ENCODE data around the gene PDE4A. TPM values are rescaled to one million over a fixed set of nuclear protein-coding genes. Genes with fewer than 3 reads are reported as not detected.
A peak's percentile ranks its signal among the peaks of the same experiment; 100 is the strongest.
"Not testable (repeated sequence)": the region's sequence is repeated elsewhere in the genome, so short reads cannot be mapped to it uniquely, and the experiment has no call there.

The PDE4A gene
- polyA plus RNA-seq, 10 donors = 2.9 to 4.8 (median 3.9) TPM

GRCh38 chr19:10402441-10403038 is 17.8 kb upstream of the PDE4A start:
- no peak for DNase-seq

DNA sequence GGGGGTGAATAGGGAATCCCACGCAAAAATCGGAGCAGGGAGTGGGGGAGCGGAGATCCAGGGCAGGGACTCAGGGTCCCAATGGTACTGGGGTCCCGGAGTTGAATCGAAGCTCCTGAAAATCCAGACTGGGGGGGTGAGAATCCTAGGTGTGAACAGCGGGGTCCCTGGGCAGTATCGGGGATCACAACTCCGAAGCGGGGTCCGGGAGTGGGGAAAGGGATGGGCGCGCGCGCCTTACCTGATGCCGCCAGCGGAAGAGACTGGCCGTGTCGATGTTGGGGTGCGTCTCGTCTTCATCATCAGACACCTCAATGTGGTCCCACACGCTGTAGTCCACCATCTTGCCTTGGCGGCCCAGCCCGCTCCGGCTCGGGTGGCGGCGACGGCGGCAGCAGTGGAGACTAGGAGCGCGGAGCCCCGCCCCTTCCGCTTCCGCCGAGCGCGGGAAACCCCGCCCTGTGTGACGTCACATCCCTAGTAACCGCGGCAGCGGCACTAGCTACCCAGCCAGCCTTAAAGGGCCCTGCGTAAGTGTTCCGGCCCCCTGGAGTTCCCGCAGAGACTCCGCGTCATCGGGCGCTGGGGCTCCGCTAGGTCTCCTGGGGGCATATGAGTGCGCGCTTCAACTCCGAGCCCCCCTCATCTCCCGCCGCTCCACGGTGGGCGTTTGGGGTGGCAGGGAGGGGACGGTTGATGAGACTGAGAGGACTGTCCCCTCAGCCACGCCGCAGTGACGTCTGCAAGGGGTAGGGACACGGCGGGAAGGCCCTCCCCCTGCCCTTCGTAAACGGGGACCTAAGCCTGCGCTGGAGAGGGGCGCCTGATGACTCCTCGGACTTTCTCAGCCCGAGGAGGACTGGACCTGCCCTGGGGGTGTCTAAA is 17.0 kb upstream of the PDE4A start, which contains the start of gene CDC37:
Gene CDC37 (minus strand): TSS at position 406 of the 885 bp plus-strand sequence. CDS start 63 bp downstream, at position 343.
- DNase-seq = peak; percentile 96 to 99 (median 98)

DNA sequence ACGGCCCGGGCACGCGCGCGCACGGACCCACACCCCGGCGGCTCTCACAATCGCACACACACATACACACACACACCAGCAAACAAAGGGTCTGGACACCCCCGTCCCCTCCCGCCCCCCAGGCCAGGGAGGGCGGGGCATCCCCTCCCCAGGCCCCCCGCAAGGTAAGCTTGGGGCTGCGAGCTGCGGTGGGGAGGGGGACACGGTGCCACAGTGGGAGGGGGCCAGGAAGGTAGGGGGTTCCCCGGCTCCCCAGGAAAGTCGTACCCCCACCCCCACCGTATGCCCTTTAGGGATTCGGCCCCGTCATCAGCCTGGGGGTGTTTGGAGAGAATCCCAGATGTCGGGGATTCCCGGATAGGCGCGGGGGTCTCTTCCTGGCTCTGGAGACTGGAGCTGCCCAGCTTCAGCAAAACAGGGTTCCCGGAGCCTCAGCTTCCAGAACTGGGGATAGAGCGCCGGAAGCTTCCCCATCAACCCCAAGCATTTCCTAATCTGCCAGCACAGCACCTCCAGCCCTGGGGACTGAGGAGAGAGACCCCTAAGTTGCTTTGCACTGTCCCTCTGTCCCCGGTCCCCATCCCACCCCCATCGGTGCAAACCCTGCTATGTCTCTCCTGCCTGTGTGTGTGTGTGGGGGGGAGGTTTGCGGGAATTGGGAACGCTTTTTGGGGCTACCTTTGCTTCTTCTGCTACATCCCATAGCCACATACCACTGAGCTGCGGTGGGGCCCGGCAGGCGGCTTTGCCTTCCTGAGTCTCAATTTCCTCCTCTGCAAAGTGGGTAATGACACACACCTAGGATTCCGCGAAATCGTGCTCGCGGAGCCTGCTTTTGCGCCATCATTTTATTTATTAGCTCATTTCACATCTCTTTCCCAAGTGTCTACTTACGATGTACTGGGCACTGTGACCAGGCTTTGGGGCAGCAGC is 15.2 kb upstream of the PDE4A start:
- DNase-seq = no peak

DNA sequence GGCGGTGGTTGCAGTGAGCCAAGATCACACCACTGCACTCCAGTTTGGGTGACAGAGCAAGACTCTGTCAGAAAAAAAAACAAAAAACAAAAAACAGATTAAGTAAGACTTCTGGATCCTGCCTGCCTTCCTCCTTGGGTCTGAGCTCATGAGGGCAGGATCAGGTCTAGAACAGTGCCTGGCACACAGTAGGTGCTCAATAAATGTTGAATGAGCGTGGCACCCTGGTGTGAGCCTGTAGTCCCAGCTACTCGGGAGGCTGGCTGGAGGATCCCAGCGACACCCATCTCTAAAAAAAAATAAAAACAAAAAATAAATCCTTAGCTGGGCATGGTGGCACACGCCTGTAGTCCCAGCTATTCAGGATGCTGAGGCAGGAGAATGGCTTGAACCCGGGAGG is 14.1 kb upstream of the PDE4A start:
- no peak for DNase-seq

GRCh38 chr19:10407096-10407495 is 13.2 kb upstream of the PDE4A start:
- DNase-seq = no peak

GRCh38 chr19:10408511-10409283 is 11.6 kb upstream of the PDE4A start:
- DNase-seq = peak in 1 of 3 donors; percentile 50

DNA sequence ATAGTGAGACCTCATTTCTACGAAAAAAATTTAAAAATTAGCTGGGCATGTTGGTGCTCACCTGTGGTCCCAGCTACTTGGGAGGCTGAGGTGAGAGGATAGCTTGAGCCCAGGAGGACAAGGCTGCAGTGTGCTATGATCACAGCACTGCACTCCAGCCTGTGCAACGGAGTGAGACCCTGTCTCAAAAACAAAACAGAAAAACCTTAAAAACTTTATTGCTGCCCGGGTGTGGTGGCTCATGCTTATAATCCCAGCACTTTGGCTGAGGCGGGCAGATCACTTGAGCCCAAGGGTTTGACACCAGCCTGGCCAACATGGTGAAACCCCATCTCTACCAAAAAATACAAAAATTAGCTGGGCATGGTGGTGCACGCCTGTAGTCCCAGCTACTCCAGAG is 9.1 kb upstream of the PDE4A start:
- DNase-seq = not testable (repeated sequence)

DNA sequence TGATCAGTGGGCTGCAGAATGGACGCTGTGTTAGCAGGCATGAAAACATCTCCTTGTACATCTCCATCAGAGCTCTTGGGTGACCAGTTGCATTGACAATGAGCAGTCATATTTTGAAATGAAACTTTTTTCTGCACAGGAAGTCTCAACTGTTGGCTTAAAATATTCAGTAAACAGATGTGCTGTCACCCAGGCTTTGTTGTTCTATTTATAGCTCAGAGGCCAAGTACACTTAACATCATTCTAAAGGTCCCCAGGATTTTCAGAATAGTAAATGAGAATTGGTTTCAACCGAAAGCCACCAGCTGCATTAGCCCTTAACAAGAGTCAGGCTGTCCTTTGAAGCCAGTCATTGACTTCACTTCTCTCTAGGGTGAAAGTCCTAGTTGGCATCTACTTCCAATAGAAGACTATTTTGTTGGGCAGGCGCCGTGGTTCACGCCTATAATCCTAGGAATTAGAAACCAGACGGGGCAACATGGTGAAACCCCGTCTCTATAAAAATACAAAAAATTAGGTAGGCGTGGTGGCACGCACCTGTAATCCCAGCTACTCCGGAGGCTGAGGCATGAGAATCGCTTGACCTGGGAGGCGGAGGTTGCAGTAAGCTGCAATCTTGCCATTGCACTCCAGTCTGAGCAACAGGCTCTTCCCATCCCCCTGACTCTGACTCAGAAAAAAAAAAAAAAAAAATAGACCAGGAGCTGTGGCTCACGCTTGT is 7.9 kb upstream of the PDE4A start:
- no peak for DNase-seq

GRCh38 chr19:10416083-10416379 is 4.3 kb upstream of the PDE4A start:
- no peak for DNase-seq

DNA sequence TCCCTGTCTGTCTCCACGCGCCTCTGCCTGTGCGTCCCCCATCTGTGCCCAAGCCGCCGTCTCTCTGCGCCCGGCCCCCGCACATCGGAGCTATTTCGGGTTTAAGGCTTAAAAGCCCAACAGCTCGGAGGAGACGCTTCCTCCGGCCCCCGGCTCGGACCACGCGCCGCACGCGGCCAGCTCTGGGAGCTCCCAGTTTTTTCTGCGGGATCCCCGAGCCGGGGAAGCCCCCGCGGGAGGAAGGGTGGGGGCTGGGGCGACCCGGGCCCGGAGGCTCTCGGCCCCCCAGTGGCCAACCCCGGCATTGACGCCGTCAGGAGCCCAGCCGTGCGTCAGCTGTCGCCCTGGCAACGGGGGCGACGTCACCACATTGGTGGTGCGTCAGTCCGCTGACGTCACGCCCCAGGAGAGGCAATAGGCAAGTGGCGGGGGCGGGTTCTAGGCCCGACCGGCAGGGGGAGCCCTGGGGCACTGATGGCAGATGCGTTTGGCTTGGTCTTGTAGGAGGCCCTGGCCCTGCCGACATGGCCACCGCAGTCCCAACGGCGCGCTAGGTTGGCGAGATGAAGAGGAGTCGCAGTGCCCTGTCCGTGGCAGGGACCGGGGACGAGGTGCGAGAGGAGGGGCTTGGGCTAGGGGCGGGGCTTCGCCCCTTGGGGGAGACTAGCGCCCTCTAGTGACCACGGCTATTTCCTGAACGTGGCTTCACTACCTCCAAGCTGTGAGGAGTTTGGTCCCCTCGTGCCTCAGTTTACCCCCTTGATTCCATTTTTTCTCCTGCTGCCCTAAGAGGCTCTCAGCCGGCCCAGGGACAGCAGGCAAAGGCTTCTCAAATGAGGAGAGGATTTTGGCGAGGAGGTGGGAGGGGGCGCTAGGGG is 3.7 kb upstream of the PDE4A start:
- DNase-seq = peak; percentile 77 to 85 (median 83)

DNA sequence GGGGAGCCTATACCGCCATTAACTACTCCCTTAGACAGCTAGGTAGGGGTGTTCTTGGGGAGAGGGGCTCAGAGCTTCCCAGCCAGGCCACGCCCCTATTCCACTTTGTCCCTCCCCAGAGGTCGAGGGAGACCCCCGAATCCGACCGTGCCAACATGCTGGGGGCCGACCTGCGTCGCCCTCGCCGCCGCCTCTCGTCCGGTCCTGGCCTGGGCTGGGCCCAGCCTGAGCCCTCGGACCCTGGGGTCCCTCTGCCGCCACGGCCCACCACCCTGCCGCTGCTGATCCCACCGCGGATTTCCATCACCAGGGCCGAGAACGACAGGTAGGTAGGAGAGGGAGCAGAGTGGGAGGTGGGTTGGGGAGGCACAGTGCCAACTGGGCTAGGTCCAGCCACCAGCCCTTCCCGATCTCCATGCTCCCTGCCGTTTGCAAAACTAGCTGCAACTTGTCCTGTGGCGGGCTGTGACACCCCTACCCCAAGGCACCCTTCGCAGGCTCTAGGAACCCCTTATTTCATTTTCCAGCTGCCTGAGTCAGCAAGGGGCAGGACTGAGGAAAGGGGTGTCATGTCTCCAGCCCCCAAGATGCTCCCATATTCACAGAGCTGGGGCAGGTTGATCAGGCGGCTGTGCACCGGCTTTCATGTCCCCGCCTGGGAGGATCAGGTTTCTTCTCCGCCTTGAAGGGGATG is 2.6 kb upstream of the PDE4A start:
- peak in 1 of 3 donors; percentile 19 for DNase-seq

DNA sequence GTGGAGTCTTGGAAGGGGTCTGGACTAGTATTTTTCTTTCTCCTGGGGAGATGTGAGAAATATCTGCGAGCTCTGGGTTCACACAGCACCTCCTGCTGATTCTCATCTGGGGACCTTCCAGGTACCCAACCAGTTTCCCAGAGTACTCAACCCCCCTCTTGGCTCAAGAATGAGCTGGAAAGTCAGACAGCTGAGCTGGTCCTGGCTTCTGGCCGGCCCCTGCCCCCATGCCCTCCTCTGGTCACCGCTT is 2.2 kb upstream of the PDE4A start:
- no peak for DNase-seq

GRCh38 chr19:10418485-10419199 is 1.7 kb upstream of the PDE4A start:
- peak in 1 of 3 donors; percentile 47 for DNase-seq

DNA sequence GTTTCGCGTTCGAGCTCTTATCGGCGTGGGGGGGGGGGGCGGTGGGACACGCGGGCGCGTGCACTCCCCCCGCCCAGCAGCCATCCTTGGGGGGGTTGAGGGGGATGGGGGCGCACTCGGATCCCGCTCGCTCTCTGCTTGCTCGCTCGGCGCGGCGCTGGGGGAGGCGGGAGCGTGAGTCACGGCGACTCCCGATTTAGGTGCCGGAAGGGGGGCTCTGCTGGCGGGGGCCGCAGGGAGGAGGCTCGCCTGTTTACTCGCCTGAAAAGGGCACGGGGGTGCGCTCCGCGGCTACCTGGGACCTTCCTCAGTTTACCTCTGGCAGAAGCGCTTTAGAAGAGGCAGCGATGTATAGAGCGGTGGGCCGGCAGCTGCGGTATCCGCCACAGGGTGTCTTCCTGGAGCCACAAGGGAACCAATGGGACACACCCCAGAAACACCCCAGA is 1.1 kb upstream of the PDE4A start:
- DNase-seq = no peak

GRCh38 chr19:10419646-10420443 is 493 bp upstream of the PDE4A start:
- DNase-seq = peak in 2 of 3 donors; percentile 34 to 68

DNA sequence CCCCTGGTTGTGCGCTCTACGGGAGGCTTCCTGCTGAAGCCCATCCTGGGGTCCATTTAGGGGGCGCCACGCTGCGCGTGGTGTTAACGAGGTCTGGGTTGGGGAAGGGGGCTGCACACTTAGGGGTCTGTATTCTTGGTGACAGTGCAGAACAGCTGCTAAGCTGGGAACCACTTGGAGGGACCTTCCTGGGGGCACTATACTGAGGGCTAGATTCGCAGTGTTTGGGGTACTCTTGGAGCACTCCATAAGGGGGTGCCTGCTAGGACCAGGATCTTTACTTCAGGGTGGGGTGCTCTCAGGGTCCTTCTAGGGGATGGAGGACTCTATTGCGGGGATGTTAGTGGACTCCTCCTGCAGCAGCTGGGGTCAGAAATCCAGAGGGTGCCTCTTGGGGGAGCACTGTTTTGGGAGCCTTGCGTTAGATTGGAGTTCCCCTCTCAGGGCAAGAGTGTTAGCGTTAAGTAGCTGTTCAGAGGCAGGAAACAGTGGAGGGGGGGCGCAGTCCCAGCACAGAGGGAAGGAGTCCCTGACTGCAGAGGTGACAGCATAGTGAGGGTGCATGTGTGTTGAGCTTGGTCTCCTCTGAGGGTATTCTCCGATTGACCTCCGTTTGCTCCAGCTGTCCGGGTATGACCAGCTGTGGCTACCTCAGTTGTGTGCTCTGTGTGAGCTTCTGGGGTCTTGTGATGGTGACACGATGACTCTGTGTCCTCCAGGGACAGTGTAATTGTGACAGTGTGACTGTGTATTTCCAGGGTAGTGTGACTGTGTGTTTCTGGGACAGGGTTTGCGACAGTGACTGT is 1.1 kb downstream of the PDE4A start:
- no peak for DNase-seq

GRCh38 chr19:10422046-10422461 is 1.7 kb downstream of the PDE4A start:
- DNase-seq = no peak
